Cardiac muscle cell (in vitro differentiated cells and primary cell): ENCODE data around the gene UBR7. TPM values are rescaled to one million over a fixed set of nuclear protein-coding genes. Genes with fewer than 3 reads are reported as not detected.

ENCODE experiments used
- DNase-seq, 2 donors: peaks; one replicate each; pipeline versions ENCODE4 v3.0.0 to v3.0.0-alpha.2; 2010 to 2017; ENCODE audit warnings: low read depth in 1 of 2, low spot score in 1 of 2
- H3K27ac ChIP-seq: fragments of 200-600 bp; sonication (generic); 2 replicates; pipeline ENCODE4 v1.5.1; 2016
- H3K27me3 ChIP-seq: fragments of 200-600 bp; sonication (generic); 2 replicates; pipeline ENCODE4 v1.6.0; 2016; ENCODE audit warnings: control low read depth
- H3K36me3 ChIP-seq: fragments of 200-600 bp; sonication (generic); 2 replicates; pipeline ENCODE4 v1.5.1; 2016; ENCODE audit warnings: control low read depth
- H3K4me1 ChIP-seq: fragments of 200-600 bp; sonication (generic); 2 replicates; pipeline ENCODE4 v1.8.1; 2017; ENCODE audit warnings: low read depth, mild to moderate bottlenecking, mixed run types
- H3K4me3 ChIP-seq: fragments of 200-600 bp; sonication (generic); 2 replicates; pipeline ENCODE4 v1.5.1; 2016; ENCODE audit warnings: mild to moderate bottlenecking
- H3K9me3 ChIP-seq: fragments of 200-600 bp; sonication (generic); 2 replicates; pipeline ENCODE4 v1.5.1; 2017; ENCODE audit warnings: low read depth, mild to moderate bottlenecking, control low read depth
- polyA plus RNA-seq: library from polyadenylated mRNA; unstranded; fragments of >200 nt; fragmentation: Nextera tagmentation; extraction: Ambion mirVana; gene quantifications from 2 replicates; pipeline ENCODE4 v1.2.1, GENCODE V29; 2016
- total RNA-seq: library from RNA; depleted of rRNA; stranded (reverse); fragments of >200 nt; gene quantifications from 2 replicates; pipeline ENCODE4 v1.2.3, GENCODE V29; 2016
- TF ChIP-seq, protein P1 (sequence below): IDR thresholded peaks from 2 replicates; pipeline ENCODE4 v1.5.1; 2012; ENCODE audit warnings: low read depth, mild to moderate bottlenecking, low read length

Gene UBR7
- total and polyA plus RNA-seq, 2 experiments from 2014 or later = 24.6 to 29.1 TPM

DNA sequence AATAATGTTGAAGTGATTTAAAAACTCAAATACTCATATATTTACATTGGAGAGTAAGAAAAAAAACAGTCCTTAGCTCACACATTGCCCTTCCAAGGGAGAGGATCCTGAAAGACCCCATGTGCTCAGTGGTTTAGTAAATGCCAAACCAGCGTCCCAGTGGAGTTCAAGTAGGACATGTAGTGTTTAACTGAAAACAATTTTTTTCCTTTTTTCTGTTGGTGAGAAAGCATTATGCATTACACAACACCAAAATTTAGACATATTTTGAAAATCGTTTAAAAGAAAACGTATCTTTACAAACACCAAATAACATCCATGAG lies 33.6 kb downstream of the UBR7 start:
- no peaks in the 10 kb centered on the region for H3K9me3 ChIP-seq
- H3K4me3 ChIP-seq = no peak overlapping the region
- peaks cover 30% of the 10 kb centered on the region for H3K36me3 ChIP-seq
- no peaks in the 10 kb centered on the region for H3K27me3 ChIP-seq
- DNase-seq = peak in 1 of 2 donors; percentile 6
- TF ChIP-seq, protein P1, sequence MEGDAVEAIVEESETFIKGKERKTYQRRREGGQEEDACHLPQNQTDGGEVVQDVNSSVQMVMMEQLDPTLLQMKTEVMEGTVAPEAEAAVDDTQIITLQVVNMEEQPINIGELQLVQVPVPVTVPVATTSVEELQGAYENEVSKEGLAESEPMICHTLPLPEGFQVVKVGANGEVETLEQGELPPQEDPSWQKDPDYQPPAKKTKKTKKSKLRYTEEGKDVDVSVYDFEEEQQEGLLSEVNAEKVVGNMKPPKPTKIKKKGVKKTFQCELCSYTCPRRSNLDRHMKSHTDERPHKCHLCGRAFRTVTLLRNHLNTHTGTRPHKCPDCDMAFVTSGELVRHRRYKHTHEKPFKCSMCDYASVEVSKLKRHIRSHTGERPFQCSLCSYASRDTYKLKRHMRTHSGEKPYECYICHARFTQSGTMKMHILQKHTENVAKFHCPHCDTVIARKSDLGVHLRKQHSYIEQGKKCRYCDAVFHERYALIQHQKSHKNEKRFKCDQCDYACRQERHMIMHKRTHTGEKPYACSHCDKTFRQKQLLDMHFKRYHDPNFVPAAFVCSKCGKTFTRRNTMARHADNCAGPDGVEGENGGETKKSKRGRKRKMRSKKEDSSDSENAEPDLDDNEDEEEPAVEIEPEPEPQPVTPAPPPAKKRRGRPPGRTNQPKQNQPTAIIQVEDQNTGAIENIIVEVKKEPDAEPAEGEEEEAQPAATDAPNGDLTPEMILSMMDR = no peak
- H3K27ac ChIP-seq = no peak overlapping the region
- H3K4me1 ChIP-seq = no peaks in the 10 kb centered on the region

DNA sequence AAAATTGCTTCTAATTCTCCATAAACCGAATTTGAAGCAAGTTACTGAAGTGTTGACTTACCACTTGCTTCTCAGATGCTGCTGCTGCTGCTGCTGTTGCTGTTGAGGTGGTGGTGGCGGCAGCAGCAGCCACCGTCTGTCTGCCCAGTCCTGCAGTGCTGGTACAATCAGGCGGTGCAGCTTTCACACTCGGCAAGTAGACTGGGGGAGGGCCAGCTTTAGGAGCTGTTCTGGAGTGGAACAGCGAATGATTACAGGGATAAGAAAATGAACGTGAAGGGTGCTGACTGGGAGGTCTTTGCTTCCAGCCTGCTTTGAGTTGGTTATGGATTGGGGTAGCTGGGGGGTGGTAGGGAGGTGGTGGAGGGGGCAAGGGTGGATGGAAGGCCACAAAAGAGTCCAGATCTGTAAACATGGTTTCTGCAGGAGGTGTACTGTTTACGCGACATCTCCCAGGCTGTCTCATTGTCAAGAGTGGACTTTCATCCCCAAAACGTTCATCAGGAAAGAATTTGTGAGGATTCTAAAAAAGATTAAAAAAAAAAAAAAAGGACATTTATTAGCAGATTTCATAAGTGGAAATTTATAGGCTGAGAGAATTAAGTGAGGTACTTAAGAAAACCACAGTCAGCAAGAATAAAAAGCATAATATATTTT lies 38.8 kb downstream of the UBR7 start:
- DNase-seq = no peak
- Histone ChIP-seq H3K4me3 (no peak overlapping the region), H3K4me1 (no peaks in the 10 kb centered on the region), H3K9me3 (no peaks in the 10 kb centered on the region), H3K27me3 (no peaks in the 10 kb centered on the region), H3K36me3 (peaks cover 43% of the 10 kb centered on the region), H3K27ac (no peak overlapping the region)
- TF ChIP-seq, protein P1 = no peak

DNA sequence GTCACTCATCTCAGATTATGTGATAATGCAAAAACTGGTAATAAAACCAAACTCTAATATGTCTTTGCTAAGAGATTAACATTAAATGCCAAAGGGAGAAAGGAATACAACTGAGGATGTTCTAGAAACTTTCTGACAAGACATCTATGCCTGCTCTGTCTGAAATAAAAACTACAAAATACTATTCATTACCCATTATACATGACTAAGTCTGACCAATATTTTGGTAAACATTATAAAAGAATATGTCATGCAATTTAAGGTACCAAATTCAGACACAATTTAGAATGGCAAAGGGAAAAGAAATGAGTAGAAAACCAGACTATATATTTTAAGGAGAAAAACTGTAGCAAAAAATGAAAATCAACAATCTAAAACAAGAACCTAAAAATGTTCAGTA lies 39.5 kb downstream of the UBR7 start:
- H3K4me1 ChIP-seq = no peaks in the 10 kb centered on the region
- no peaks in the 10 kb centered on the region for H3K9me3 ChIP-seq
- TF ChIP-seq, protein P1 = no peak
- no peaks in the 10 kb centered on the region for H3K27me3 ChIP-seq
- no peak overlapping the region for H3K27ac ChIP-seq
- H3K36me3 ChIP-seq = peaks cover 44% of the 10 kb centered on the region
- no peak overlapping the region for H3K4me3 ChIP-seq
- no peak for DNase-seq

DNA sequence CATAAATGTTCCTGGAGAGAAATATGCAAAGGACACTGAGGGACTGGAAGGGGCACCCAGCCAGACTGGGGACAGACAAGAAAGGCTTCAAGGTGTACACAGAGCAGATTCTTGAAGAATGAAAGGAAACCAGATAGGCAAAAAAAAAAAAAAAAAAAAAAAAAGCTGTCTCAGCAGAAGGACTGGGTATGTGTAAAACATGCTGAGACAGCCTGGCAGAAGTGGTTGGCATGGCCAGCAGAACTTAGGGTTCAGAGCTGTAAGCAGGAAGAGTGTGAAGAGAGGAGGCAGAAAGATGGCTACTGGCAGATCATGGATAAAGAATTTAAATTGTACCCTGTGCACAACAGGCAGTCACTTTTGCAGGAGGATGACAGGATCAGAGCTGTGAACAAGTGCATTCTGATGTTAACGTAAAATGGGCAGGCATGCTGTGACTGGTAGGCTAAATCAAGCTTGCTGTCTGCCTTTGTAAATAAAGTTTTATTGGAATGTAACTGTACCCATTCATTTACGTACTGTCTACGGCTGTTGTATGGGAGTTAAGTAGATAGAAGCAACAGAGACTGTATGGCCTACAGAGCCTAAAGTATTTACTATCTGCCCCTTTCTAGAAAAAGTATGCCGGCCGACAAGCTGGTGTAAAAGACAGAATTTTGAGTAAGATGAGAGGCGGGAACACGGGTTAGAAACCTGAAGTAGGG lies 42.2 kb downstream of the UBR7 start:
- TF ChIP-seq, protein P1 = no peak

DNA sequence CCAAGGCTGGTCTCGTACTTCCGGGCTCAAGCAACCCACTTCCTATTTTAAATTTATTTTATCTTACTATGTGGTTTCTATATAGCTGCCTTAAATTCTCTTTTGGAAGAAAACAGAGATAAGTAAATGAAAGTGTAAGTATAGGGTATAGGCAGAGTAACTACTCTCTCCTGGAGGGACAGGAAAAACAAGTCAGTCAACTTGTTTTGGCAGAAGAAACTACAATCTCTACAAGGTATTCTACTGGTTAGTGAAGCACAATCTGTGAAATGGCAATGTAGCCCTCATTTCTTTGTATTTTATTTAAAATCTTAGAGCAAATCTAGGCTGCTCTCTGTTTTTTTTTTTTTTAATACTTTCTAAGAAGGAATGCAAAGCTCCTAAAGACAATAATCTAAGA lies 55.4 kb downstream of the UBR7 start:
- H3K4me1 ChIP-seq = peaks cover 4% of the 10 kb centered on the region
- H3K27ac ChIP-seq = no peak overlapping the region
- peaks cover 21% of the 10 kb centered on the region for H3K36me3 ChIP-seq
- no peaks in the 10 kb centered on the region for H3K27me3 ChIP-seq
- no peak overlapping the region for H3K4me3 ChIP-seq
- DNase-seq = no peak
- TF ChIP-seq, protein P1 = no peak
- H3K9me3 ChIP-seq = no peaks in the 10 kb centered on the region

More for the DNA sequence above, 42.2 kb downstream of the UBR7 start:
- H3K27me3 ChIP-seq = no peaks in the 10 kb centered on the region
- no peak overlapping the region for H3K4me3 ChIP-seq
- H3K27ac ChIP-seq = no peak overlapping the region
- DNase-seq = no peak
- H3K9me3 ChIP-seq = no peaks in the 10 kb centered on the region
- no peaks in the 10 kb centered on the region for H3K4me1 ChIP-seq
- H3K36me3 ChIP-seq = peaks cover 41% of the 10 kb centered on the region
